IMR-90 (cell line): ENCODE data around the gene NFATC3.

Experiments used
- BHLHE40 ChIP-seq: fragments of 150-350 bp; IDR thresholded peaks from 2 replicates; pipeline ENCODE4 v1.6.1; 2016; ENCODE audit warnings: mild to moderate bottlenecking, low read depth, low read length
- CEBPB ChIP-seq: IDR thresholded peaks from 2 replicates; pipeline ENCODE4 v1.6.1; 2012; ENCODE audit warnings: low read depth, low read length, improper control_type of control experiment
- FOS ChIP-seq: fragments of 150-350 bp; IDR thresholded peaks from 2 replicates; pipeline ENCODE4 v1.6.1; 2016; ENCODE audit warnings: low read depth, low read length
- MAFK ChIP-seq: IDR thresholded peaks from 2 replicates; pipeline ENCODE4 v1.6.1; 2012; ENCODE audit warnings: low read depth, low read length, improper control_type of control experiment
- MAZ ChIP-seq: IDR thresholded peaks from 2 replicates; pipeline ENCODE4 v1.6.1; 2012; ENCODE audit warnings: low read depth, mild to moderate bottlenecking, low read length, improper control_type of control experiment, moderate library complexity, borderline replicate concordance
- MXI1 ChIP-seq: IDR thresholded peaks from 2 replicates; pipeline ENCODE4 v1.6.1; 2012; ENCODE audit warnings: low read depth, mild to moderate bottlenecking, low read length, moderate library complexity, borderline replicate concordance
- NFE2L2 ChIP-seq: fragments of 150-350 bp; IDR thresholded peaks from 2 replicates; pipeline ENCODE4 v1.6.1; 2016; ENCODE audit warnings: low read depth, mild to moderate bottlenecking, low read length
- POLR2A ChIP-seq: IDR thresholded peaks from 2 replicates; pipeline ENCODE4 v1.6.1; 2012; ENCODE audit warnings: mild to moderate bottlenecking, low read depth, low read length
- RAD21 ChIP-seq: IDR thresholded peaks from 2 replicates; pipeline ENCODE4 v1.6.1; 2012; ENCODE audit warnings: low read length, improper control_type of control experiment
- RFX5 ChIP-seq: IDR thresholded peaks from 2 replicates; pipeline ENCODE4 v1.8.0; 2012; ENCODE audit warnings: low read depth, mild to moderate bottlenecking, low read length, moderate library complexity
- SMC3 ChIP-seq: fragments of 150-350 bp; IDR thresholded peaks from 2 replicates; pipeline ENCODE4 v1.6.1; 2016; ENCODE audit warnings: low read depth, mild to moderate bottlenecking, antibody characterized with exemption, low read length, moderate library complexity
- TF ChIP-seq, protein P1 (sequence below): conservative IDR thresholded peaks from 2 replicates; pipeline ENCODE4 v1.5.1; 2012; ENCODE audit warnings: mild to moderate bottlenecking, low read depth, low read length, improper control_type of control experiment
- TF ChIP-seq, protein P2 (sequence below): fragments of 150-350 bp; IDR thresholded peaks from 2 replicates; pipeline ENCODE4 v1.6.1; 2017; ENCODE audit warnings: mild to moderate bottlenecking, antibody characterized with exemption, low read length, low read depth
- TF ChIP-seq, protein P3 (sequence below): fragments of 150-350 bp; IDR thresholded peaks from 2 replicates; pipeline ENCODE4 v1.6.1; 2016; ENCODE audit warnings: low read depth, mild to moderate bottlenecking, low read length, moderate library complexity, borderline replicate concordance

DNA sequence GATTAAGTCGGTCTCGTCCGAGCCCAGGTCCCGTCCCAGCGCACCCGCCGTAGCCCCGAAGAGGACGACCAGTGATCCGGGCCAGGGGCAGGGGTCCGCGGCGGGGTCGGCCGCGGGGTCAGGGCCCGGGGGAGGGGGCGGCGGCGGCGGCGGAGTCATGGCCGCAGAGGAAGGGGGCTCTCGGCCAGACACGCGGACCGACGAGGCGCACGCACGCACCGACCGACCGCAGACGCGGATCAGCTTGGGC, 150.6 kb downstream of the NFATC3 start, which contains the start of gene ESRP2:
- TF ChIP-seq, protein P1, sequence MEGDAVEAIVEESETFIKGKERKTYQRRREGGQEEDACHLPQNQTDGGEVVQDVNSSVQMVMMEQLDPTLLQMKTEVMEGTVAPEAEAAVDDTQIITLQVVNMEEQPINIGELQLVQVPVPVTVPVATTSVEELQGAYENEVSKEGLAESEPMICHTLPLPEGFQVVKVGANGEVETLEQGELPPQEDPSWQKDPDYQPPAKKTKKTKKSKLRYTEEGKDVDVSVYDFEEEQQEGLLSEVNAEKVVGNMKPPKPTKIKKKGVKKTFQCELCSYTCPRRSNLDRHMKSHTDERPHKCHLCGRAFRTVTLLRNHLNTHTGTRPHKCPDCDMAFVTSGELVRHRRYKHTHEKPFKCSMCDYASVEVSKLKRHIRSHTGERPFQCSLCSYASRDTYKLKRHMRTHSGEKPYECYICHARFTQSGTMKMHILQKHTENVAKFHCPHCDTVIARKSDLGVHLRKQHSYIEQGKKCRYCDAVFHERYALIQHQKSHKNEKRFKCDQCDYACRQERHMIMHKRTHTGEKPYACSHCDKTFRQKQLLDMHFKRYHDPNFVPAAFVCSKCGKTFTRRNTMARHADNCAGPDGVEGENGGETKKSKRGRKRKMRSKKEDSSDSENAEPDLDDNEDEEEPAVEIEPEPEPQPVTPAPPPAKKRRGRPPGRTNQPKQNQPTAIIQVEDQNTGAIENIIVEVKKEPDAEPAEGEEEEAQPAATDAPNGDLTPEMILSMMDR = no peak
- TF ChIP-seq RAD21 (no peak), POLR2A (no peak), MAFK (no peak), MXI1 (no peak), CEBPB (no peak), NFE2L2 (no peak), FOS (no peak), RFX5 (no peak), SMC3 (no peak), MAZ (no peak), BHLHE40 (no peak)
- TF ChIP-seq, protein P2, sequence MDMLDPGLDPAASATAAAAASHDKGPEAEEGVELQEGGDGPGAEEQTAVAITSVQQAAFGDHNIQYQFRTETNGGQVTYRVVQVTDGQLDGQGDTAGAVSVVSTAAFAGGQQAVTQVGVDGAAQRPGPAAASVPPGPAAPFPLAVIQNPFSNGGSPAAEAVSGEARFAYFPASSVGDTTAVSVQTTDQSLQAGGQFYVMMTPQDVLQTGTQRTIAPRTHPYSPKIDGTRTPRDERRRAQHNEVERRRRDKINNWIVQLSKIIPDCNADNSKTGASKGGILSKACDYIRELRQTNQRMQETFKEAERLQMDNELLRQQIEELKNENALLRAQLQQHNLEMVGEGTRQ = no peak
- TF ChIP-seq, protein P3, sequence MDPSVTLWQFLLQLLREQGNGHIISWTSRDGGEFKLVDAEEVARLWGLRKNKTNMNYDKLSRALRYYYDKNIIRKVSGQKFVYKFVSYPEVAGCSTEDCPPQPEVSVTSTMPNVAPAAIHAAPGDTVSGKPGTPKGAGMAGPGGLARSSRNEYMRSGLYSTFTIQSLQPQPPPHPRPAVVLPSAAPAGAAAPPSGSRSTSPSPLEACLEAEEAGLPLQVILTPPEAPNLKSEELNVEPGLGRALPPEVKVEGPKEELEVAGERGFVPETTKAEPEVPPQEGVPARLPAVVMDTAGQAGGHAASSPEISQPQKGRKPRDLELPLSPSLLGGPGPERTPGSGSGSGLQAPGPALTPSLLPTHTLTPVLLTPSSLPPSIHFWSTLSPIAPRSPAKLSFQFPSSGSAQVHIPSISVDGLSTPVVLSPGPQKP = no peak
